B cell (primary cell): ENCODE data around the gene ERICH3. TPM values are rescaled to one million over a fixed set of nuclear protein-coding genes. Genes with fewer than 3 reads are reported as not detected.

Source experiments
- ATAC-seq: fragments of 200-7000 bp; cut with Tn5 transposase; one replicate; pipeline ENCODE4 v1.10.0; 2021; ENCODE audit warnings: low read depth, mild to moderate bottlenecking, moderate number of reproducible peaks, moderate library complexity
- CTCF ChIA-PET: fragments of 350-600 bp; sonication (Branson Sonifier 250); formaldehyde crosslinking; loops from one replicate; lab custom pipeline; 2021; ENCODE audit warnings: antibody characterized with exemption, inconsistent platforms; lab: Charles Lee
- POLR2A ChIA-PET: fragments of 350-600 bp; sonication (Branson Sonifier 250); formaldehyde crosslinking; loops from one replicate; lab custom pipeline; 2021; ENCODE audit warnings: antibody characterized with exemption; lab: Charles Lee
- DNase-seq: peaks from one replicate; pipeline ENCODE4 v3.0.0; 2013
- H2AFZ ChIP-seq: 2 replicates; pipeline ENCODE4 v1.6.1; 2012; ENCODE audit warnings: mild to moderate bottlenecking, low read depth, low read length; ENCODE audit not compliant: insufficient read depth, poor library complexity, severe bottlenecking
- H3K27ac ChIP-seq, 2 donors: 1 replicate in 1 of 2; 2 replicates in 1 of 2; pipeline ENCODE4 v1.5.1; 2012 to 2013; ENCODE audit warnings: low read length in 2 of 2, mild to moderate bottlenecking in 2 of 2, moderate library complexity in 1 of 2
- H3K27me3 ChIP-seq, 4 experiments: fragments of 200-600 bp in 1 of 4; sonication (generic) in 1 of 4; replicated peaks in 1 of 4; 1 replicate in 2 of 4; 2 replicates in 2 of 4; pipeline versions ENCODE4 v1.6.1 to v1.7.0; 2013 to 2016; ENCODE audit warnings: low read length in 3 of 4, mild to moderate bottlenecking in 2 of 4, mixed read lengths in 1 of 4, moderate library complexity in 1 of 4; ENCODE audit not compliant: insufficient read depth in 4 of 4, control insufficient read depth in 3 of 4; ENCODE audit errors: control extremely low read depth in 1 of 4
- H3K36me3 ChIP-seq, 2 experiments: replicated peaks in 1 of 2; 1 replicate in 1 of 2; 2 replicates in 1 of 2; pipeline versions ENCODE4 v1.6.1 to v1.7.1; 2013; ENCODE audit warnings: low read length in 1 of 2; ENCODE audit not compliant: insufficient read depth in 2 of 2, control insufficient read depth in 1 of 2; ENCODE audit errors: control extremely low read depth in 1 of 2, extremely low read depth in 1 of 2
- H3K4me1 ChIP-seq, 2 donors: fragments of 200-600 bp in 1 of 2; sonication (generic) in 1 of 2; 1 replicate in 1 of 2; 2 replicates in 1 of 2; pipeline versions ENCODE4 v1.5.1 to v1.6.1; 2013 to 2017; ENCODE audit warnings: low read length in 2 of 2; ENCODE audit not compliant: control insufficient read depth in 2 of 2, insufficient read depth in 2 of 2
- H3K4me2 ChIP-seq: replicated peaks from 2 replicates; pipeline ENCODE3; 2012; ENCODE audit warnings: mild to moderate bottlenecking, low read depth, low read length; ENCODE audit not compliant: poor library complexity, severe bottlenecking
- H3K4me3 ChIP-seq, 5 experiments: fragments of 200-600 bp in 1 of 5; sonication (generic) in 1 of 5; 1 replicate in 3 of 5; 2 replicates in 2 of 5; pipeline versions ENCODE4 v1.5.1 to v1.7.0; 2011 to 2016; ENCODE audit warnings: low read length in 4 of 5, mild to moderate bottlenecking in 4 of 5, low read depth in 2 of 5, control low read depth in 1 of 5, moderate library complexity in 1 of 5; ENCODE audit not compliant: insufficient read depth in 1 of 5; ENCODE audit errors: control extremely low read depth in 1 of 5, extremely low read depth in 1 of 5
- H3K79me2 ChIP-seq: fragments of 200-600 bp; sonication (generic); one replicate; pipeline ENCODE4 v1.6.0; 2016; ENCODE audit warnings: low read length; ENCODE audit not compliant: control insufficient read depth, insufficient read depth
- H3K9ac ChIP-seq: fragments of 200-600 bp; sonication (generic); 2 replicates; pipeline ENCODE4 v1.6.1; 2017; ENCODE audit warnings: mild to moderate bottlenecking, low read length, moderate library complexity
- H3K9me3 ChIP-seq, 3 donors: one replicate each; pipeline versions ENCODE4 v1.6.1 to v1.7.1; 2013; ENCODE audit warnings: low read length in 2 of 3; ENCODE audit not compliant: control insufficient read depth in 2 of 3, insufficient read depth in 1 of 3; ENCODE audit errors: control extremely low read depth in 1 of 3
- H4K20me1 ChIP-seq: 2 replicates; pipeline ENCODE4 v1.6.0; 2012; ENCODE audit warnings: mild to moderate bottlenecking, low read length; ENCODE audit not compliant: insufficient read depth, control insufficient read depth, poor library complexity, severe bottlenecking
- H3K27ac Mint-ChIP-seq: one replicate; pipeline ENCODE4 v1.8.0; 2021; ENCODE audit warnings: mixed read lengths
- H3K27me3 Mint-ChIP-seq: one replicate; pipeline ENCODE4 v1.8.0; 2021; ENCODE audit warnings: mixed read lengths
- H3K4me1 Mint-ChIP-seq: one replicate; pipeline ENCODE4 v1.8.0; 2021; ENCODE audit warnings: mixed read lengths
- H3K4me3 Mint-ChIP-seq: one replicate; pipeline ENCODE4 v1.8.0; 2021; ENCODE audit warnings: mixed read lengths
- H3K9me3 Mint-ChIP-seq: one replicate; pipeline ENCODE4 v1.8.0; 2022; ENCODE audit warnings: mixed read lengths; ENCODE audit not compliant: insufficient read depth
- CTCF ChIP-seq: fragments of 200-600 bp; IDR thresholded peaks from one replicate; pipeline ENCODE4 v1.8.0; 2022; ENCODE audit warnings: antibody characterized with exemption, mild to moderate bottlenecking
- EZH2 ChIP-seq: IDR thresholded peaks from 2 replicates; pipeline ENCODE4 v1.6.1; 2012; ENCODE audit warnings: borderline replicate concordance, low read depth, mild to moderate bottlenecking, moderate library complexity, low read length; ENCODE audit not compliant: insufficient read depth, poor library complexity, severe bottlenecking
- WGBS: methylation state at CpG from one replicate; pipeline ENCODE4 v1.1.5; 2013; ENCODE audit warnings: missing lambda C conversion rate; ENCODE audit not compliant: insufficient coverage; 5-methylcytosine and 5-hydroxymethylcytosine counted together
- intact Hi-C: fragments of 100-400 bp; cut with micrococcal nuclease; formaldehyde crosslinking; loops from one replicate; pipeline ENCODE4 v1.10.0; 2022
- polyA plus RNA-seq: library from polyadenylated mRNA; depleted of rRNA; stranded (reverse); fragments of >200 nt; gene quantifications from 2 replicates; pipeline ENCODE4 v1.2.3, GENCODE V29; 2012
- total RNA-seq, 2 donors: library from RNA; stranded (reverse); fragments of 120-200 nt in 1 of 2; gene quantifications; 1 replicate in 1 of 2; 2 replicates in 1 of 2; pipeline versions ENCODE4 v1.2.3 to v1.2.4, GENCODE V29; 2013 to 2022

ERICH3 gene
- total and polyA plus RNA-seq, 2 donors (not counting 1 experiment from before 2014, with no cell fraction given), result 0.03 to 0.27 TPM

GRCh38 chr1:74545821-74546220 is 127.8 kb downstream of the ERICH3 start:
- Mint-ChIP-seq H3K27me3 (peaks cover 8% of the 10 kb centered on the region), H3K4me1 (no peaks in the 10 kb centered on the region), H3K27ac (no peak overlapping the region), H3K4me3 (no peak overlapping the region), H3K9me3 (no peaks in the 10 kb centered on the region)
- H3K9ac ChIP-seq, result no peak overlapping the region
- CTCF ChIA-PET, result no interaction called here
- no peak overlapping the region for H3K4me3 ChIP-seq
- no peak overlapping the region for H3K27ac ChIP-seq
- WGBS, result no CpG with 5 or more reads among the region's 2 CpGs
- H3K9me3 ChIP-seq, result no peaks in the 10 kb centered on the region
- no peaks in the 10 kb centered on the region for H3K36me3 ChIP-seq
- POLR2A ChIA-PET, result no interaction called here
- no peak for ATAC-seq
- intact Hi-C loops, result no loop called here
- H3K4me2 ChIP-seq, result no peak overlapping the region
- no peaks in the 10 kb centered on the region for H3K4me1 ChIP-seq
- no peaks in the 10 kb centered on the region for H3K79me2 ChIP-seq
- peaks cover 0 to 2% (median 0%) of the 10 kb centered on the region in 4 experiments for H3K27me3 ChIP-seq
- no peak for DNase-seq
- no peaks in the 10 kb centered on the region for H4K20me1 ChIP-seq
- H2AFZ ChIP-seq, result no peak overlapping the region
- TF ChIP-seq EZH2 (no peak), CTCF (no peak)

GRCh38 chr1:74534241-74534640 is 139.4 kb downstream of the ERICH3 start:
- ChIA-PET CTCF (no interaction called here), POLR2A (no interaction called here)
- no peaks in the 10 kb centered on the region for H3K4me1 Mint-ChIP-seq
- no peak for ATAC-seq
- H3K79me2 ChIP-seq, result no peaks in the 10 kb centered on the region
- H3K9ac ChIP-seq, result no peak overlapping the region
- no peak overlapping the region for H3K27ac ChIP-seq
- intact Hi-C loops, result no loop called here
- H3K4me3 ChIP-seq, result no peak overlapping the region
- no peak overlapping the region for H3K4me3 Mint-ChIP-seq
- no peaks in the 10 kb centered on the region for H3K27me3 ChIP-seq
- H3K36me3 ChIP-seq, result no peaks in the 10 kb centered on the region
- no peak overlapping the region for H3K27ac Mint-ChIP-seq
- no peaks in the 10 kb centered on the region for H3K4me1 ChIP-seq
- H3K9me3 Mint-ChIP-seq, result no peaks in the 10 kb centered on the region
- no peak for DNase-seq
- no peak overlapping the region for H2AFZ ChIP-seq
- WGBS, result no CpG with 5 or more reads among the region's 3 CpGs
- H3K27me3 Mint-ChIP-seq, result no peaks in the 10 kb centered on the region
- no peaks in the 10 kb centered on the region for H4K20me1 ChIP-seq
- no peaks in the 10 kb centered on the region for H3K9me3 ChIP-seq
- no peak overlapping the region for H3K4me2 ChIP-seq
- no peak for TF ChIP-seq CTCF
- no peak for TF ChIP-seq EZH2
